Measurements from ENCODE around the gene TMEM8B. TPM values are rescaled to one million over a fixed set of nuclear protein-coding genes. Genes with fewer than 3 reads are reported as not detected.
A peak's percentile ranks its signal among the peaks of the same experiment; 100 is the strongest.

TMEM8B gene
- total RNA-seq, 1 donor from 2014 or later = 3.9 TPM

GRCh38 chr9:35841645-35841900 lies 12.5 kb downstream of the TMEM8B start:
- DNase-seq (ENCODE audit: low spot score) = no peak

GRCh38 chr9:35842020-35842745 lies 13.2 kb downstream of the TMEM8B start:
- DNase-seq (ENCODE audit: low spot score) = no peak

GRCh38 chr9:35842795-35843194 lies 13.8 kb downstream of the TMEM8B start:
- DNase-seq (ENCODE audit: low spot score) = no peak

- peak; percentile 96 for DNase-seq (ENCODE audit: low spot score)
These were observed 15.7 kb downstream of the TMEM8B start for GRCh38 chr9:35844628-35845270.

- DNase-seq (ENCODE audit: low spot score) = no peak
These were observed 17.1 kb downstream of the TMEM8B start for GRCh38 chr9:35845824-35846771.

- DNase-seq (ENCODE audit: low spot score) = peak; percentile 88
These were observed 19.0 kb downstream of the TMEM8B start for GRCh38 chr9:35847792-35848572.

GRCh38 chr9:35852267-35852815 lies 23.3 kb downstream of the TMEM8B start:
- no peak for DNase-seq (ENCODE audit: low spot score)

GRCh38 chr9:35852876-35853865 lies 24.1 kb downstream of the TMEM8B start:
- no peak for DNase-seq (ENCODE audit: low spot score)

GRCh38 chr9:35854091-35854762 lies 25.2 kb downstream of the TMEM8B start:
- no peak for DNase-seq (ENCODE audit: low spot score)

- no peak for DNase-seq (ENCODE audit: low spot score)
These were observed 27.2 kb downstream of the TMEM8B start for GRCh38 chr9:35856206-35856605.

- no peak for DNase-seq (ENCODE audit: low spot score)
These were observed 27.9 kb downstream of the TMEM8B start for GRCh38 chr9:35856882-35857281.

GRCh38 chr9:35858458-35858857 lies 29.4 kb downstream of the TMEM8B start:
- no peak for DNase-seq (ENCODE audit: low spot score)

- no peak for DNase-seq (ENCODE audit: low spot score)
These were observed 30.4 kb downstream of the TMEM8B start for GRCh38 chr9:35859310-35859989.

- no peak for DNase-seq (ENCODE audit: low spot score)
These were observed 30.9 kb downstream of the TMEM8B start for GRCh38 chr9:35859990-35860339.

GRCh38 chr9:35861161-35861897 lies 32.3 kb downstream of the TMEM8B start:
- no peak for DNase-seq (ENCODE audit: low spot score)

- no peak for DNase-seq (ENCODE audit: low spot score)
These were observed 33.3 kb downstream of the TMEM8B start for GRCh38 chr9:35862328-35862727.

GRCh38 chr9:35863583-35863982 lies 34.6 kb downstream of the TMEM8B start:
- DNase-seq (ENCODE audit: low spot score) = no peak

- no peak for DNase-seq (ENCODE audit: low spot score)
These were observed 35.7 kb downstream of the TMEM8B start for GRCh38 chr9:35864695-35865255.

Data from umbilical cord (tissue), 2 donors.